ENCODE results near the gene CCDC126.
"Not testable (repeated sequence)": the region's sequence is repeated elsewhere in the genome, so short reads cannot be mapped to it uniquely, and the experiment has no call there.

CCDC126 gene

DNA sequence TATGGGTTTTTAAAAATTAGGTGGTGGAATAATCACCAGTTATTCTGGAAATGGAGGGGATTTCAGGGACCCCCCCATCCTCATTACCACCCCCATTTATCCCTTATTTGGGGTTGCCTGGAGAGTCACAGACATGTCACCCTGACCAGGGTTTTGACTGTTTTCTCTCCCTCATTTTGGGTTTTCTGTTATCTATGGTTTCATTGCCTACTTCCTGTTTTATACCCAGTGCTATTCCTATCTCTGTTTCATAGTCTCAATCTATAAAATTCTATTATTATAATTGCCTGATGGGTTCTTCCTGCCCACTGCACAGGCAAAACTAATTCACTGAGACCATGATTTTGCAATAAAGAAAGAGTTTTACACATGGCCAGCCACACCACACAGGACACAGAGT, 66.9 kb downstream of the CCDC126 start:
- H3K9ac ChIP-seq (ENCODE audit: low read length), result no peak overlapping the region
- H3K4me3 ChIP-seq (ENCODE audit: low read depth, low read length), result no peak overlapping the region
- no peak overlapping the region for H3K27ac ChIP-seq (ENCODE audit: low read depth, low read length)
- peaks cover 13% of the 10 kb centered on the region for H3K4me1 ChIP-seq (ENCODE audit: control insufficient read depth, insufficient read depth, low read length)
- H3K27me3 ChIP-seq (ENCODE audit: control insufficient read depth, insufficient read depth, low read length), result no peaks in the 10 kb centered on the region
- H3K36me3 ChIP-seq (ENCODE audit: control insufficient read depth, insufficient read depth, low read length), result no peaks in the 10 kb centered on the region
- no peaks in the 10 kb centered on the region for H3K9me3 ChIP-seq (ENCODE audit: control insufficient read depth, insufficient read depth, low read depth, low read length)

DNA sequence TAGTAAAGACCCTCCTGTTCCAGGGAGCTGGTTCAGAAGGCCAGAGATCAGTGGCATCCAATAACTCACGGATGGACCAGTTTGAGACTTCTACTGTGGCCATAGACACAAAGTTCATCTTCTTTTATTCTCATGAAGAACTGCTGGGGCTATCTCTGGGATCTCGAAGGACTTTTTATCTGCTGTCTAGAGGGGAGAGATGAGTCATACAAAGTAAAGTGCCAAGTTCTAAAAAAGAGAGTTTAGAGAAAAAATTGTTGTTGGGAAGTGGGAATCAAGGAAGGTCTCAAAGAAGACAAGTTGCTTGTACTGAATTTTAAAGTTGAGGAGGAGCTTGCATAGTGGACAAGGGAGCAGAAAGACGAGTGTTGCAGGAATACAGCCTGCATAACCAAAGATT, 74.9 kb downstream of the CCDC126 start:
- no peaks in the 10 kb centered on the region for H3K4me1 ChIP-seq (ENCODE audit: control insufficient read depth, insufficient read depth, low read length)
- H3K27me3 ChIP-seq (ENCODE audit: control insufficient read depth, insufficient read depth, low read length), result no peaks in the 10 kb centered on the region
- no peak overlapping the region for H3K4me3 ChIP-seq (ENCODE audit: low read depth, low read length)
- H3K9me3 ChIP-seq (ENCODE audit: control insufficient read depth, insufficient read depth, low read depth, low read length), result no peaks in the 10 kb centered on the region
- H3K9ac ChIP-seq (ENCODE audit: low read length), result no peak overlapping the region
- no peak overlapping the region for H3K27ac ChIP-seq (ENCODE audit: low read depth, low read length)
- H3K36me3 ChIP-seq (ENCODE audit: control insufficient read depth, insufficient read depth, low read length), result no peaks in the 10 kb centered on the region

DNA sequence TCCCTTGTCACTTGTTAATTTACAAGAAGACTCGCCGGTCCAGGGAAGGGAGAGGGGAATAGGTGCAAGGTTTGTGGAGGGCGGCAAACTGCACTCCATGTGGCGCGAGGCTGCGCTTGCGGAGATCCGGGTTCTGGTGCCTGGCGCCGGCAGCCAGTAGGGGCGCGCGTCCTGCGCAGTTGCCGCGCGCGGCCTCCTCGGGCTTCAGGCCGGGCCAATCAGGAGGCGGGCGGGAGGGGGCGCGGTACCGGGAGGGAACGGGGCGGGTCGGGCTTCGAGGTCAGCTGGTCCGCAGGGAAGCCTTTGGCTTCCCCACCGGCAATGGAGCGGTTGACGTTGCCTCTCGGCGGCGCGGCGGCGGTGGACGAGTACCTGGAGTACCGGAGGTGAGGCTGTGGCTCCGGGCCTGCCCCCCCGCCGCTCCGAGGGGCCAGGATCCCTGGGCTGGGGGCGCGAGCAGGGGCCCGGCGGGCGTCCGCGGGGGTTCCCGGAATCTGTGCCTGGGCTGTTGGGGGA, 82.8 kb downstream of the CCDC126 start, which contains the start of gene FAM221A:
TSS of gene FAM221A (plus strand) at position 302 of the 516 bp plus-strand sequence. CDS start at position 322, 20 bp downstream.
- peak within 1 kb of the TSS; percentile 66 for H3K4me3 ChIP-seq (ENCODE audit: low read depth, low read length)
- peak within 1 kb of the TSS; percentile 26 for H3K9ac ChIP-seq (ENCODE audit: low read length)
- H3K27me3 ChIP-seq (ENCODE audit: control insufficient read depth, insufficient read depth, low read length), result peaks cover 10% of the 10 kb centered on the region
- H3K4me1 ChIP-seq (ENCODE audit: control insufficient read depth, insufficient read depth, low read length), result no peaks in the 10 kb centered on the region
- no peaks in the 10 kb centered on the region for H3K9me3 ChIP-seq (ENCODE audit: control insufficient read depth, insufficient read depth, low read depth, low read length)
- H3K36me3 ChIP-seq (ENCODE audit: control insufficient read depth, insufficient read depth, low read length), result no peaks in the 10 kb centered on the region
- no peak within 1 kb of the TSS for H3K27ac ChIP-seq (ENCODE audit: low read depth, low read length)

DNA sequence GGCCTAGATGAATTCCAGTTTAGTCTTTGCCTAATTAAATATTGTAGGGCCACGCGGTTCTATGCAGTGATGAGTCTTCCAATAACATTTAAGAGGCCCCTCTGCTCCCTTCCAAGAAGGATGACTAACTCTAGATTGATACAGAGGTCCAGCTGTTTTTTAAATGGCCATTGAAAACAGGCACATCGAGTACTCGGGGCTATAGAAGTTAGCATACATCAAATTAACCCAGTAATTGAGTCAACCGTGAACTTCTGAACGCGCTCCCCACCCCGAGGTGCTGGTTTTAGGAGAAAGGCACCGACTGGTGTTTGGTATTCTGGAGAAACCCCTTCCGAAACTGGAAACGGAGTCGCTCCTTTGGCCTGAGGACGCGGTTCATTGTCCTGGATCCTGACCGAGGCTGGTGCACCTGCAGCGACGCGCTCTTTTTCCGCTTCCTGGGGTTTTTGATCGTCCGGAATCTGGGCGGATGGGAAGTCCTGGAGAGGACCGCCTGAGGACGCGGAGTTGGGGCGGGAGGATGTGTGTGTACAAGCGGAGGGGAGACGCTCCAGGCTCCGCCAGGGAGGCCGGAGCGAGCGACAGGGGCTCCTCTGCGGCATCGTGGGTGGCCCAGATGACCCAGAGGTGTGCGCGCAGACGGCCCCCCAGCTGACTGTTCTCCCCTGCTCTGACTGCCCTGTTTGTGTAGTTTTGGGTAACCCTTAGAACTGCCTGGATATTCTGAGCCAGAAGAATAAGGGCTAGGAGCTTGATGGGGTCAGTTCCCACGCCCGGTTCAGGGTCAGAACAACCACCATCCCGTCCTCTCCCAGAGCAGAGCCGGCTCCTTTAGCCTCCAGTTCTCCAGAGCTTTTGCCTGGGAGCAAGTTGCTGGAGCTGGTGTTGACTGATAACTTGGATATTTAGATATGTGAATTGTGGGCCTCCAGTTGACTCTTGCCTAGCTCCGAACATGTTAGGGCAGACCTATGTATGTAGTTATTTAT, 83.5 kb downstream of the CCDC126 start:
- no peaks in the 10 kb centered on the region for H3K36me3 ChIP-seq (ENCODE audit: control insufficient read depth, insufficient read depth, low read length)
- peak overlapping the region; percentile 66 for H3K4me3 ChIP-seq (ENCODE audit: low read depth, low read length)
- H3K4me1 ChIP-seq (ENCODE audit: control insufficient read depth, insufficient read depth, low read length), result no peaks in the 10 kb centered on the region
- H3K9ac ChIP-seq (ENCODE audit: low read length), result peak overlapping the region; percentile 26
- H3K9me3 ChIP-seq (ENCODE audit: control insufficient read depth, insufficient read depth, low read depth, low read length), result no peaks in the 10 kb centered on the region
- peaks cover 10% of the 10 kb centered on the region for H3K27me3 ChIP-seq (ENCODE audit: control insufficient read depth, insufficient read depth, low read length)
- no peak overlapping the region for H3K27ac ChIP-seq (ENCODE audit: low read depth, low read length)

DNA sequence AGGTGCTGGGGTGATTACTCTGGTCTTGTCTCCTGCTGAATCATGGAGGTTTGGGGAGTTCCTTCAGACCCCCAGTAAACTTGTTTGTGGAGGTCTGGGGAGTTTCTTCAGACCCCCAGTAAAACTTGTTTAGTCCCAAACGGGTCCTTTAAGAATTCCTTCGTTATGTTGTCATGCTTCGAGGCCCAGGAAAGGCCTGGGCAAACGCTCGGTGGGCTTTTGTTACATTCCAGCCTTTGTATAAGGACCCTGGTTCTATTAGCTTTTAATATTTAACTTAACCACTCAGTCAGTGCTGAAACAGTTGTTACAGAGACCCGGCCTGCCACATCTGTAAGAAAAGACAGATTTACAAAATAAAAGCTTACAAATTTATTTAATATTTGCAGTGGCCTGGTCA, 86.9 kb downstream of the CCDC126 start:
- H3K27me3 ChIP-seq (ENCODE audit: control insufficient read depth, insufficient read depth, low read length); H3K9ac ChIP-seq (ENCODE audit: low read length); H3K9me3 ChIP-seq (ENCODE audit: control insufficient read depth, insufficient read depth, low read depth, low read length); H3K36me3 ChIP-seq (ENCODE audit: control insufficient read depth, insufficient read depth, low read length); H3K4me3 ChIP-seq (ENCODE audit: low read depth, low read length); H3K27ac ChIP-seq (ENCODE audit: low read depth, low read length); H3K4me1 ChIP-seq (ENCODE audit: control insufficient read depth, insufficient read depth, low read length): not testable (repeated sequence)

DNA sequence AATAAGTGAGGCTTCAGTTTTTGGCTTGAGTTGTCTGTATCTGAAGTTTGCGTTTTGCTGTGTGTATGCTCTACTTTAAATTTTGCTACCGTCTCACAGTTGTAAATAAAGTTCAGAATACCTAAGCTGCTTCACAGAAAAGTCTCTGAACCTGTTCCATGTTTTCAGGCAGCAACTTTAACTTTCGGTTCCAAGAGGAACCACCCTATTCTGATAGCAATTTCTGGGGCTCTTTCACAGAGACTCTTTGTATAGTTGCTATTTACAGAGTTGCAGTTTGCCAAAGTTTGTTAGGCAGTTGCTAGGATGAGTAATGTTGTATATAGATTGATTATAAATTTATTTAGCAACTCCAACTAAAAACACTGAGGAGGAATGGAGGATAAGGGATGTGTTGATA, 88.5 kb downstream of the CCDC126 start:
- no peak overlapping the region for H3K4me3 ChIP-seq (ENCODE audit: low read depth, low read length)
- H3K4me1 ChIP-seq (ENCODE audit: control insufficient read depth, insufficient read depth, low read length), result no peaks in the 10 kb centered on the region
- H3K9ac ChIP-seq (ENCODE audit: low read length), result no peak overlapping the region
- H3K36me3 ChIP-seq (ENCODE audit: control insufficient read depth, insufficient read depth, low read length), result peaks cover 20% of the 10 kb centered on the region; the same call in 1 of the 2 replicates
- H3K27me3 ChIP-seq (ENCODE audit: control insufficient read depth, insufficient read depth, low read length), result no peaks in the 10 kb centered on the region
- no peaks in the 10 kb centered on the region for H3K9me3 ChIP-seq (ENCODE audit: control insufficient read depth, insufficient read depth, low read depth, low read length)
- no peak overlapping the region for H3K27ac ChIP-seq (ENCODE audit: low read depth, low read length)

DNA sequence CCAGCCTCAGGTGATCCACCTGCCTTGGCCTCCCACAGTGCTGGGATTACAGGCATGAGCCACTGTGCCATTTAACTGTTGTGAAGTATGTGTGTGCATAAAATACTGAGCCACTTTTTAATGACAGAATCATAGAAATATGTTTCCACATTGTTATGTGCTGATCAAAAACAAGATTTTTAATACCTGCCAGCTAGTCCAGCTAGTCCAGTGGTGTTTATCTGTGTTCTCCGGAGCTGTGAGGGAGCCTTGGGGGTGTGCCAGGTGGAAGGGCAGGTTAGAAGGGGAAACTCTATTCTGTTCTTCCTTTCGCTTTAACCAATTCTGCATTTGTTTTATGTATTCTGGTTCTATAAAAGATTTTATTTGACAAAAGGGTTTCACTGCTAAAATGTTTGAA, 89.8 kb downstream of the CCDC126 start:
- H3K4me3 ChIP-seq (ENCODE audit: low read depth, low read length), result no peak overlapping the region
- H3K27me3 ChIP-seq (ENCODE audit: control insufficient read depth, insufficient read depth, low read length), result no peaks in the 10 kb centered on the region
- H3K9me3 ChIP-seq (ENCODE audit: control insufficient read depth, insufficient read depth, low read depth, low read length), result no peaks in the 10 kb centered on the region
- H3K9ac ChIP-seq (ENCODE audit: low read length), result no peak overlapping the region
- peaks cover 31% of the 10 kb centered on the region for H3K36me3 ChIP-seq (ENCODE audit: control insufficient read depth, insufficient read depth, low read length)
- H3K4me1 ChIP-seq (ENCODE audit: control insufficient read depth, insufficient read depth, low read length), result no peaks in the 10 kb centered on the region
- H3K27ac ChIP-seq (ENCODE audit: low read depth, low read length), result no peak overlapping the region

DNA sequence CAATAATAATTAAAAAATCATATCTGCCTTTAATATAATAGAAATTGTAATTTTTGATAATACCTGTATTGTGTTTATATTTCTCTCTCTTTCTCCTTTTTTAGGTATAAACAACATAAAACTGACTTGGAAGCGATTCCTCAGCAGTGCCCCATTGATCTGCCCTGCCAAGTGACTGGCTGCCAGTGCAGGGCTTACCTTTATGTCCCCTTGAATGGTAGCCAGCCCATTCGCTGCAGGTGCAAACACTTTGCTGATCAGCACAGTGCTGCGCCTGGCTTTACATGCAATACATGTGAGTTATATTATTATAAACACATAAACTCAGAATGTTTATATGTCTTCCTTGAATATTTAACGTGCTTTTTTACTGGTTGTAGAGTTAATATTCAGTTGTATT, 92.0 kb downstream of the CCDC126 start:
- Histone ChIP-seq H3K9me3 (ENCODE audit: control insufficient read depth, insufficient read depth, low read depth, low read length) (no peaks in the 10 kb centered on the region), H3K4me1 (ENCODE audit: control insufficient read depth, insufficient read depth, low read length) (no peaks in the 10 kb centered on the region), H3K27me3 (ENCODE audit: control insufficient read depth, insufficient read depth, low read length) (no peaks in the 10 kb centered on the region), H3K36me3 (ENCODE audit: control insufficient read depth, insufficient read depth, low read length) (peaks cover 38% of the 10 kb centered on the region), H3K9ac (ENCODE audit: low read length) (no peak overlapping the region), H3K4me3 (ENCODE audit: low read depth, low read length) (no peak overlapping the region), H3K27ac (ENCODE audit: low read depth, low read length) (no peak overlapping the region)

DNA sequence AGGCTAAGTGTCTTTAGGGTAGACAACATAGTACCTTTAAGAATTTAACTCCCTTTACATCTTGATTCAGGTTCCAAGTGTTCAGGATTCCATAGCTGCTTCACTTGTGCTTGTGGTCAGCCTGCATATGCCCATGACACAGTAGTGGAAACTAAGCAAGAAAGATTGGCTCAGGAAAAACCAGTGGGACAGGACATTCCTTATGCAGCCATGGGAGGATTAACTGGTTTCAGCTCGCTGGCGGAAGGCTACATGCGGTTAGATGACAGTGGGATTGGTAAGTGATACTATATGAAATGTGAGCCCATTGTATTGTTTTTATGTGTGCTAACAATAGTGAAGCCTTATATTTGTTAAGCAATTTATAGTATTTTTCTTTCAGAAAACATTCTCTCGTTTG, 94.1 kb downstream of the CCDC126 start:
- no peak overlapping the region for H3K4me3 ChIP-seq (ENCODE audit: low read depth, low read length)
- H3K27me3 ChIP-seq (ENCODE audit: control insufficient read depth, insufficient read depth, low read length), result no peaks in the 10 kb centered on the region
- no peak overlapping the region for H3K9ac ChIP-seq (ENCODE audit: low read length)
- H3K27ac ChIP-seq (ENCODE audit: low read depth, low read length), result no peak overlapping the region
- no peaks in the 10 kb centered on the region for H3K9me3 ChIP-seq (ENCODE audit: control insufficient read depth, insufficient read depth, low read depth, low read length)
- H3K4me1 ChIP-seq (ENCODE audit: control insufficient read depth, insufficient read depth, low read length), result no peaks in the 10 kb centered on the region
- H3K36me3 ChIP-seq (ENCODE audit: control insufficient read depth, insufficient read depth, low read length), result peaks cover 44% of the 10 kb centered on the region

DNA sequence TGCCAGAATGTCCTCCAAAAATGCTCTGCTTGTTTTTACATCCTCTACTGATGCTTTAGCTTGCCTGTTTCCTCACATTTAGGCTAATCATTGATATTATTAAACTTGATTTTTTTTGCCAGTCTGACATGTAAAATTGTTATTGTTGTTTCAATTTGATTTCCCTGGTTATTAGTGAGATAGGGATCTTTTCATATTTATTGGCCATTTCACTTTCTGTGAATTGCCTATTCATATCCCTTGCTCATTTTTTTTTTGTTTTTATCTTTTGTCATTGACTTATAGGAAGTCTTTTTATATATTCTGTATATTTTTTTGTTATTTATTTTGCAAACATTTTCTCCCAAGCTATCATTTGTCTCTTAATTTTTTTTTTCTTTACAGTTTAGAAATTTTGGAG, 96.0 kb downstream of the CCDC126 start:
- peaks cover 38% of the 10 kb centered on the region for H3K36me3 ChIP-seq (ENCODE audit: control insufficient read depth, insufficient read depth, low read length)

More for the DNA sequence above, 96.0 kb downstream of the CCDC126 start:
- Histone ChIP-seq H3K9me3 (ENCODE audit: control insufficient read depth, insufficient read depth, low read depth, low read length) (no peaks in the 10 kb centered on the region), H3K9ac (ENCODE audit: low read length) (no peak overlapping the region), H3K4me3 (ENCODE audit: low read depth, low read length) (no peak overlapping the region), H3K27me3 (ENCODE audit: control insufficient read depth, insufficient read depth, low read length) (no peaks in the 10 kb centered on the region), H3K27ac (ENCODE audit: low read depth, low read length) (no peak overlapping the region), H3K4me1 (ENCODE audit: control insufficient read depth, insufficient read depth, low read length) (no peaks in the 10 kb centered on the region)

Measured in HUES6 (cell line).